NCI-H187 (cell line): ENCODE measurements around the gene ANO4.
A peak's percentile ranks its signal among the peaks of the same experiment; 100 is the strongest.
"Not testable (repeated sequence)": the region's sequence is repeated elsewhere in the genome, so short reads cannot be mapped to it uniquely, and the experiment has no call there.

Experiments
- DNase-seq, 2 experiments: peaks; one replicate each; lab custom pipeline; 2025; lab: John Stamatoyannopoulos, UW

The ANO4 gene

DNA sequence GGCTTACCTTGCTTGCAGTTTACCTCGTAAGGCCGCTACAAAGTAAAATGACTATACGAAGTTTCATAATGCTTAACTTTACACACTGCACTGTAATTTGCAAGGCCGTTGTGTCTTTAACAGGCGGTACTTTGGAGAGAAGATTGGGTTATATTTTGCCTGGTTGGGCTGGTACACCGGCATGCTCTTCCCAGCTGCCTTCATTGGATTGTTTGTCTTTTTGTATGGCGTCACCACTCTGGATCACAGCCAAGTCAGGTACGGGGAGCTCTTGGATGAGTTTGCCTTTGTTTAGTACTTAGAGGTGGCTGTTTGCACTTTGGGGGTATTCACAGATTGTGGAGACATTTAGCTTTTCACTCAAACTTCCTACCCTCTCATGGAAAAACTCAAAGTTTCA, 247.6 kb downstream of the ANO4 start:
- no peak for DNase-seq

DNA sequence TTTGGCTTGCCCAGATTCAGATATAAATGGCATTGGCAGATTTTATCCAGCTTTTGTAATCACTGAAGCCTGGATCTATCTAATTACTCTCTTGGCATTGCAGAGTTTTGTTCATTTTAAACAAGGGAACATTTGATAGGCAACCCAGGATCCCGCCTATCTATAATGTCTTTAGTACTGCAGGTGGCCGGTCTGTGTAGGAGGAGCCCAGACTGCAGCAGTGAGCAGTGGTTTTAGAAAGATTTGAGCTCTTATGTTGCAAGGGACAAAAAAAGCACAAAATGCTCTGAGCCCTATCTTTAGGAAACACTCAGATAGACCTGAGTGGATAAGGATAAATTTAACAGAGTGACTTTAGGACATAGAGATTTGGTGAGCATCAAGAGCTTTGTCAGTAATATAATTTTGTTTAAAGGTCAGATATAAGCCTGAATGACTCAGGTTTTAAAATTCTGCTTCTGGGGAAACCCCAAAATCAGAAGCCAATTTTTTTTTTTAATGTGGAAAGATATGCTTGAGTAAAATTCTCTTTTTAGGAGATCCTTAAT, 250.0 kb downstream of the ANO4 start:
- no peak for DNase-seq

DNA sequence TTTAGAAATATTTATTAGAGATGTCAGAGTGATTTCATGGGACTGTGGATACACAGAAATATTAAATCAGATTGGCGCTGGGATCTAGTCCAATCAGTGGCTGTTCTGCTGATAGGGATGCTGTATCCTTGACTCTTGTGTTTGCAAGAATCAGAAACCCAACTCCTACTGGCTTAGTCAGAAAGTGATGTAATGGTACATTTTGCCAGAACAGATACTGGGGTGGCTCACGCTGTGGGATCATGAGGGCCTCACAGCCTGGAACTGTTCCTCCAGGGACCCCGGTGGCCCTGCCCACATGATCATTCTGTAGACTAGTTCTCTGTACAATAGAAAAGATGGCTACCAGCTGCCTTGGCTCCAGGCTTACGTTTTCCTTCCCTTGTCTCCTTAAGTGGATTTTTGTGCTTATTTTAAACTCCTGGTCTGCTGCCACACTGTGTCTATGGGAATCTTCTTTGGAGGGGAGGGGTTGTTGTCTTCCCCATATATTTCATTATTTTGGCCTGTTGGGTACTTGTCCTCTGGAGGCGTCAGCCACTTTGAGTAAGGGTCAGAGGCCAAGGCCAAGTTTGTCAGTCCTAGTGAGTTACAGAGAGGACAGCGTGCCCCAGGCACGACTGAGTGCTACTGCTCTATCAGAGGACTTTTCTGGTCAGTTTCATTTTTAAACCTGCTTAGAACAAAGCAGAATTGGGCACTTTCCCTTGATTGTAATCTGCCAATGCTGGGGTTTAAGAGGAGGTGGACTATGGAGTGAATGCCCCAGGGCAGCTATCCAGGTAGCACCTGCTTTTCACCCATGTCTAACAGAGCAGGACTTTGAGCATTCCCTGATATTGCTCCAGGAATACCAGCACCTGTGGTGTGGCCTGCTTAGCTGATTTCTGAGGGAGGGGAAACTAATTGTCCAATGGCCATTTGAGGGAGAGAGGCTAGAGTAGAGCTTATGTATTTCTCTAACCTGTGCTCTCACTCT, 251.2 kb downstream of the ANO4 start:
- DNase-seq: no peak

DNA sequence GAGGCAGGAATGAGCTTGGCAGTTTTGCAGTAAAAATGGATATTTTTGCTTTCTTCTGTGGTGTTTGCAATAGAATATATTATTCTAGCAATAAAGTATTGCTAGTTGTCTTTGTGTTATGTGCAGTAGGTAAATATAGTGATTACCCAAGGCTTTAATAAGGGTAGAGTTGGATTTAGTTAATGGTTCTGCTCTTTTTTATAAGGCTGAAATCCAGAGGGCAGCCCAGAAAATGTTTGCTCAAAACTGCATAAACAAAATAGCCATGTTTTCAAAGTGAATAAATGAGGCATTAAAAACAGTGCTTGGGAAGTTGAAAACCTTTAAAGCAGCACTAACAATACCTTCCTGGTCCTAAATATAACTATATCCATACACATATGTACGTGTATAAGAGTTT, 253.1 kb downstream of the ANO4 start:
- no peak for DNase-seq

DNA sequence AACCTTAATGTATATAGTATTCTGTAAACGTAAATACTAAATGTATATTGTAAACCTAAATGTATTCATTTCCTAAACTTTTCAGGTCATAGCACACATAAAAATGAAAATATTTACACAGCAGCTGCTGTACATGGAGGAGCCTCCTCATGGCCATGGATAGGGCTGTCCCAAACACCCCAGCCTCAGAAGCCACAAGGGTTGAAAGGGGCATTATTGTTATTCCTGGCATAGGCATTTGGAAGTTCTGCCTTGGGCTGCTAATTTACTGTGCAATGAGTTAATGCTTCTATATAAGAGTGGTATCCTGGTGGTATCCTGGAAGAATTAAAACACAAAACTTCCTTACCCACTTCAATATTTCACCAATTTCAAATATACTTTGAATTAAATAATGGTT, 256.1 kb downstream of the ANO4 start:
- DNase-seq: no peak

DNA sequence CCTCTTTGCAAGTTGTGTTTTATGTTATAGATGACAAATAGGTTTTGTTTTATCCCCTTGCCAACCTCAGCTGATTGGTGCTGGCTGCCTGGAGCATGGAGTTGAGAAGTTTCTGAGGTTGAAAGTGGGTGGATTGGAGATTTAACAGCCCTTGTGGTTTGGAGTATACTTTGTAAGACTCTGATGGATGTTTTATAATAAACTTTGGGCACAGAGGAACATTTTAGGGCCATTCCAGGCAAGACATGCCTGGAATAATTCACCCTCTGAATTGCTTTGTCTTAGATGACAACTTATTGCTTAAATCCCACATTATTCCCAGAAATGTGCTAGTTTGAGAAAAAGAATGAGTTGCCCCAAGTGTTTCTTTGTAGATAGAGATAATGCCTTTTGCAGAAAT, 256.6 kb downstream of the ANO4 start:
- DNase-seq: no peak

DNA sequence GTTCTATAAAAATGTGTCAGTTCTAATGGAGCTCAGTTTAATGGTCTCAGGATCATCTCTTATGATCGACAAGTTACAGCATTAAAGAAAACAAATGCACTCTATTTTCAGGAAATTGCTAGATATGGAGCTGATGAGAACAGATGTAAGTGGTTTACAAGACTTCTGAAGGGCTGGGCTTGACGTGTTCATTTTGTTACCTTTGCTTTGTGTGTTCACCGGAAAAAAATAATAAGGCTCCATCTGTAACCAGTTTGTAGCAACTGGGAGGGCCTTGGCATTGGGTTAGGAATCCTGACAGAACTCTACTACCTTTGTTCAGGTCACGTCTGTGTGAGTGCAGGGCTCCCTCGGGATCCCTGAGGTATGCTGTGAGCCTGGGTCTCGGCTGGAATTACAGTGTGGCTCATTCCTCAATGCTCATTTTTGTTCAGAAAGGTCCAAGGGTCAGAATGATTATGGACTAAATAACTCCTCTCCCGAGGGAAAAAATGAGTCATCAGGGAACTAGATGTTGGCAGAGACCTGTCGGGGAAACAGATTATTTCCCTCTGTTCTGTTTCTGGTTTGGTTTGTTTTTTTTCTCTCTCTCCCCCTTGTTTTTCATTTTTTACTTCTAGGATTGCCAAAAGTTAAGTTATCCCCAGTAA, 257.4 kb downstream of the ANO4 start:
- DNase-seq: no peak

DNA sequence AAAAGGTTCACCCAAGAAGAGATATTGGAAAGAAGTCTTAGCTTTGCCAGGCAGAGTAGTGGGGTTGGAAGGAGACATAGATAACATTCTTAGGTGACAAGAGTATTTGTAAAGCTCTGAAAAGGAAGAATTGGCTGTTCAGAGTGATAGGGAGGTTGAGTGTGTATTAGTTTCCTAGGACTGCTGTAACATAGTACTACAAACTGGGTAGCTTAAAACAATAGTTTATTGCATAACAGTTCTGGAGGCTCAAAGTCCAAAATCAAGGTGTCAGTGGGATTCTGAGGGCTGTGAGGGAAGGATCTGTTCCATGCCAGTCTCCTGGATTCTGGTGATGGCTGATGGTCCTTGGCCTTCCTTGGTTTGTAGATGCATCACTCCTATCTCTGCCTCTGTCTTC, 258.6 kb downstream of the ANO4 start:
- DNase-seq: no peak

DNA sequence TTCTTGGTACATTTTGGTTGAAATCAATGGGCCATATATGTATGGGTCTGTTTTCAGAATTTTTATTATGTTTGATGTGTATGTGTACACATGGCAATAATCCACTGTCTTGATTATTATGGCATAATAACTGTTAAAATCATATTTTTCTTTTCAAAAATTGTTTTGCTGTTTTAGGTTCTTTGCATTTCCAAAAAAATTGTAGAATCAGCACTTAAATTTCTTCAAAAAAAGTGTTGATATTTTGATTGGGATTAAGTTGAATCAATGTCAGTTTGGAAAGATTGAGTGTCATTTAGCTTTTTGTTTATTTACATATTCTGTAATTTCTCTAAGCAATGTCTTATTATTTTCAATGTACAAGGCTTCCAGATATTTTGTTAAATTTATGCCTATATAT, 261.4 kb downstream of the ANO4 start:
- no peak for DNase-seq

DNA sequence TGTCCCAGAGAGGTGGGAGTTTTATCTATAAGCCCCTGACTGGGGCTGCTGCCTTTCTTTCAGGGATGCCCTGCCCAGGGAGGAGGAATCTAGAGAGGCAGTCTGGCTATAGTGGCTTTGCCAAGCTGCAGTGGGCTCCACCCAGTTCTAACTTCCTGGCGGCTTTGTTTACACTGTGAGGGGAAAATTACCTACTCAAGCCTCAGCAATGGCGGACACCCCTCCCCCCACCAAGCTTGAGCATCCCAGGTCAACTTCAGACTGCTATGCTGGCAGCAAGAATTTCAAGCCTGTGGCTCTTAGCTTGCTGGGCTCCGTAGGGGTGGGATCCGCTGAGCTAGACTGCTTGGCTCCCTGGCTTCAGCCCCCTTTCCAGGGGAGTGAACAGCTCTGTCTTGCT, 267.9 kb downstream of the ANO4 start:
- DNase-seq: not testable (repeated sequence)

DNA sequence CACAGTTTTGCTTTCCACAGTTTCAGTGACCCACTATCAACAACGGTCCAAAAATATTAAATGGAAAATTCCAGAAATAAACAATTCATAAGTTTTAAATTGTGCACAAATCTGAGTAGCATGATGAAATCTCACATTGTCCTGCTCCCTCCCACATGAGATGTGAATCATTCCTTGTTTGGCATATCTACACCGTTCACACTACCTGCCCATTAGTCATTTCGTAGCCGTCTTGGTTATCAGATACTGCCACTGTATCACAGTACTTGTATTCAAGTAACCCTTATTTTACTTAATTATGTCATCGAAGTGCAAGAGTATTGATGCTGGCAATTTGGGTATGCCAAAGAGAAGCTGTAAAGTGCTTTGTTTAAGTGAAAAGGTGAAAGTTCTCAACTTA, 270.1 kb downstream of the ANO4 start:
- no peak for DNase-seq

DNA sequence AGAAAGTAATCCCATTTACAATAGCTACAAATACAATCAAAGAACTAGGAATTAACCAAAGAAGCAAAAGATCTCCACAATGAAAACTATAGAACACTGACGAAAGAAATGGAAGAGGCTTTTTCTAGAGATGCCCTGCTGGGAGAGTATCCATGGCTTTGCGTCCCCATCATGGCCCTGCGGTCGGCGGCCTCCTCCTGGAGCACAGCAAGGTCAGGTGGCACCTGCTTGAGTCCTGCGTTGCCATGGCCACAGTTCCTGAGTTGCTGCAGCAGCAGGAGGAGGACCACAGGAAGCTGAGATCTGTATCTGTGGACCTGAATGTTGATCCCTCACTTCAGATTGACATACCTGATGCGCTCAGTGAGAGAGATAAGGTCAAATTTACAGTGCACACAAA, 271.9 kb downstream of the ANO4 start:
- no peak for DNase-seq

DNA sequence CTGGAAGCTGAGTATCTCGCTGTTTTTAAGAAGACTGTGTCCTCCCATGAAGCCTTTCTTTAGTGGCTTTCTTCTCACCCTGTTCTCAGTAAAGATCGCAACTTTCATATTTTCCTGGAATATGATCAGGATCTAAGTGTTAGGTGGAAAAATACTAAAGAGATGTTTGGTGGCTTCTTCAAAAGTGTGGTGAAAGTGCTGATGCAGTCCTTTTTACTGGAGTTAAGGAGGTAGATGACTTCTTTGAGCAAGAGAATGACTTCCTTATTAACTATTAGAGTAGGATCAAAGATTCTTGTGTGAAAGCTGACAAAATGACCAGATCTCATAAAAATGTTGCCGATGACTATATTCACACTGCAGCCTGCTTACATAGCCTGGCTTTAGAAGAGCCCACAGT, 273.8 kb downstream of the ANO4 start:
- DNase-seq: no peak

DNA sequence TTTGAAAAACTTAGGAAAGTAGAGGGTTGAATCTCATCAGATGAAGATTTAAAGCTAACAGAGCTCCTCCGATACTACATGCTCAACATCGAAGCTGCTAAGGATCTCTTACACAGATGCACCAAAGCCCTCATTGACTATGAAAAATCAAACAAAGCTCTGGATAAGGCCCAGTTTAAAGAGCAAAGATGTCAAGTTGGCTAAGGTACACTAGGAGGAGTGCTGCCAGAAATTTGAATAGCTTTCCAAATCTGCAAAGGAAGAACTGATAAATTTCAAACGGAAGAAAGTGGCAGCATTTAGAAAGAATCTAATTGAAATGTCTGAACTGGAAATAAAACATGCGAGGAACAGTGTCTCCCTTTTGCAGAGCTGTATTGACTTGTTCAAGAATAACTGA, 274.3 kb downstream of the ANO4 start:
- no peak for DNase-seq

DNA sequence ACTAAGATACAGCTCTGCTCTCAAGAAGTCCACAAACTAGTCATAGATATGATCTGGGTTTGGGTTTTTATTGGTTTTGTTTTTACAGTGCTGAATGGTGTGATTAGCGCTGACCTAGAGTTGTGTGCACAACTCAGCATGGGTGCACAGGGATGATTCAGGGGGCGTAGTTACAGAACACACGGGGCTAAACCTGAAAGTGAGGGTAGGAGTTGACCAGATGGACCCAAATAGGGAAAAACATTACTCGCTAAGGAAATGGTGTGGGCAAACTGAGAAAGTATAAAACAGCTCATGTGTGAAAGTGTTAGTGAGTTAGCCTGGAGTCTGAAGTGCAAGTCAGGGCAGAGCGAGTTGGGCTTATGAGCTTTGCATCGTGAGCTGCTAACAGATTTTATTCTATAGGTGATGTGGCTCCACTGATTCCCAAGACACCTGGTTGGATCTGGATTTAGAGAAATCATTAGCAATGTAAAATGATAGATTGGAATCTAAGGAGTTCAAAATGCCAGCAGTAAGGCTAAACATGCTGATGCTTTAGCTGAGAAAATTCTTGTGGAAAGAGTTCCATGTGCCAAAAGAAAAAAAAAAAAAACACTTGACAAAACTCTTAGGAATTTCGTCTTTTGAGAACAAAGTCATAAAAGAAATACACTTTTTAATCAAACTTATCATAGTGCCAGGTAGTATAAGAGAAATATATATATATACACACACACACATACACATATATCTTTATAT, 280.5 kb downstream of the ANO4 start:
- DNase-seq: no peak

DNA sequence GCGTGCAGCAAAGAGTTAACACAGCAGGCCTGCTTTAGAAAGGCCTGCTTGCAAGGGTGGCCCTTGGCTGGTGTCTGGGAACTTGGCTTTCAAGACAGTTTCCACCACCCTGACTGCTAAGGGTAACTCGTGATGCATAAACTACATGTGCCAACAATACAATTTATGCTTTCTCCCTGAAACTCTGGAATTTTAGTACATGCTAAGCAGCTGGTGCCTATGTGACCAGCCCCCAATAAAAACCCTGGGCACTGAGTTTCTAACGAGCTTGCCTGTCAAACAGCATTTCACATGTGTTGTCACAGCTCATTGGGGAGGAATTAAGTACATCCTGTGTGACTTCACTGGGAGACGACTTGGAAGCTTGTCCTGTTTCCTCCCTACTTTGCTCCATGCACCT, 282.3 kb downstream of the ANO4 start:
- no peak for DNase-seq

DNA sequence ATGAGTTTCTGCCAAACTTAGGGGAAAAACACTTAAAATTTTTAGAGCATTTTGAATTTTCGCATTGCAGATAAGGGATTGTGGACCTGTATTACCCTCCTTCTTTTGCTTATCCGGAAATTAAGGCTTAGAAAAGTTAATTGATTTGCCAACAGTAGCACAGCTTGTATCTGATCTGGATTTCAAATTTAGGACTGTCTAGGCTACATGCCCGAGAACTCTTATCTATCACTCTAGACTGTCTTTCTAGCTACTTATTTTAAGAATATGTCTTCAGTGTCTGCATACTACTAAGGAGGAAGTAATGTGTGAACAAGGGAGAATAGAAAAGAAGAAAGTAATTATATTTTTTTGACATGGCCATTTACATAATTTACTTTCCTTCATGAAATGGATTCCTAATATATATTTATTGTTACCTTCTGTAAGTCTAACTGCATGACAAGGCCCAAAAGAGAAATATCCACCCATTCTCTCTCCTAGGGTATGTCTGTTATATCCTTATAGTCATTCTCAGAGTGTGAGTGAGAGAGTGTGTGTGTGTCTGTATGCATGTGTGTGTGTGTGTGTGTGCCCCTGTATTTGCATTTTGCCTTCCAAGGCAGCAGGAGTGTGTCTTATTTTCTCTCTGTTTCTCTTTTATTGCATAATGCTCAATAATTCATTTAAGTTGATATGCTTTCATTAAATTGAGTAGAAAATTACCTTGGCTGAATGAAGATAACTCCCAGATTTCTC, 283.4 kb downstream of the ANO4 start:
- no peak for DNase-seq

DNA sequence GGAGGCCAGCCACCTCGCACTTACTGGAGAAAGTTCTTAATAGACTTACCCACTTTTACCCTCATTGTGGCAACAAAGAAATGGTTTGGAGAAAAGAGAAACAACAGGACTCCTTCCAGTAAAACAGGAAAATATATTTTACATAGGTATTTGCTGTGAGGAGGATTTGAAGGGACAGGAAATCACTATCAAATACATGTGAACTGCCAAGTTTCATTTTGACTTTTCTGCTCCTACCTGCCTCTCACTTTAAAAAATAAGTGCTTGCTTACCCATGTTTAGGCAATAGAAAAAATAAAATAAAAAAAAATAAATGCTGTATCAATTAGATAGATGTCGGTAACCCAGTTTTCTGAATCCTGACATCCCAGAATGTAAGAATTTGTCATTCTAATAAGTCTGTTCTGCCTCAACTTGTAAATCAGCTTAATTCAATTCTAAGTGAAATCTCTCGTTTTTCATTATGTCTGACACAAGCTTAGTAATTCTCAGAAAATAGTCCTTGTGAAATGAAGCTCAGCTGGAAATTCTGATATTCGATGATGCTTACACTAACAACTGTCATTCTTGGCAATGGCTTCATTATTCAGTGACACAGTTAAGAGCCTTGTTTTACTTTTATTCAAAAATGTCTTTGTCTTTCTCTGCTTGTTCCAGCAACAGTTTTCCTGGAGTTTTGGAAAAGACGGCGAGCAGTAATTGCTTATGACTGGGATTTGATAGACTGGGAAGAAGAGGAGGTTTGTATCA, 284.1 kb downstream of the ANO4 start:
- DNase-seq: no peak

DNA sequence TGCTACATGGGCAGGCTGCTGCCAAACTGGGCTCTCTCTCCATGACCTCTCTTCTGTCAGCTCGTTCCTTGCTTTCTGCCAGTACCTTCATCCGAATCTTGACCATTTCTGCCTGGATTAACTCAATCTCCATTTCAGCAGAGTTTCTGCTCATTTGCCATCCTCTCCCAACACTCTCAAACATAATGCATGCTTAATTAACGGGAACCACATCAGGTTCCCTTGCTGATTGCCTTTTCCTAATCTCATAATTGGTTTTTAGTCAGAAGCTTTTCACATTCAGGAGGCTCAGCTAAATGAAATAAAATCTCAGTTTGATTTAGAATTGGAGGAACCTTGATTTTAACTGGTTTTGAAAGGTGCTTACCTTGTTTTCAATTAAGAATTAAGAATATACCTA, 288.1 kb downstream of the ANO4 start:
- no peak for DNase-seq

DNA sequence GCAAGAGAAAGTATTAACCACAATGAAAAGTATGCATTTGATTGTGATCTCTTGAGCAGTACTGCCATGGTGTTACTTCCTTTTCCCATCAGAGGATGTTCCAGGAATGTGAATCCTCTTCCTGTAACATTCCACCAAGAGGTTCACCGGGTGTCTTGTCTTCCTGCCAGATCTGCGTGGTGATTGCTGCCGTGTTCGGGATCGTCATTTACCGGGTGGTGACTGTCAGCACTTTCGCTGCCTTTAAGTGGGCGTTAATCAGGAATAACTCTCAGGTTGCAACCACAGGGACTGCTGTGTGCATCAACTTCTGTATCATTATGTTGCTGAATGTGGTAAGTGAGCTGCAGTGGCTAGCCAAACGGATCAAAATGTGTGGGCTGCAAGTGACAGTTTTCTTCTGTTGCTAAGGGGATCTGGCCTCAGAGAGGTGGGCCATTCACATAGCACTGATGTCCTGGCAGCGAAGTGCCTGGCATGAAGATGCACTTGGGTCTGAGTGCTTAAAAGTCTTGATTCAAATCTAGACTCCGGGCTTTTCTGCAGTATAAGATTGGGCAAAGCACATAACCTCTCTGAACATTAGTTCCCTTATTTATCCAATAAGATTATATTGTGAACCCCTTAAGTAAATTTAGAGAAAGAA, 292.0 kb downstream of the ANO4 start:
- DNase-seq: peak in 1 of 2 experiments; percentile 11

DNA sequence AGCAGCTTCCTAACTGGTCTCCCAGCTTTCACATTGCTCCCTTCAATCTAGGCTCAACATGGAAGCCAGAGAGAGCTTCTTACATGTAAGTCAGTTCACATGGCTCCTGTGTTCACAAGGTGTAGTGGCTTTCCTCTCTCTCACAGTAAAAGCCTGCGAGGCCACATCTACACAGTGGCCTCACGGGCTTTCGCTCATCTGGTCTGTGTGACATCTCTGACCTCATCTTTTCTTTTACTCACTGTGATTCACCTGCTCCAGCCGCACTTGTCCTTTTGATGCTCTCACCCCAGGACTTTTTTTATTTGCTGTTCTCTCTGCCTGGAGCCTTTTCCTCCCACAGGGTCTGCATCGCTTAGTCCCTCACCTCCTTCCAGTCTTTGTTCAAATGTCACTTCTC, 293.3 kb downstream of the ANO4 start:
- DNase-seq: no peak
